H9 (cell line): ENCODE data around the gene SSTR4. TPM values are rescaled to one million over a fixed set of nuclear protein-coding genes. Genes with fewer than 3 reads are reported as not detected.

Experiments
- DNase-seq: peaks from one replicate; pipeline ENCODE4 v3.0.0-alpha.2; 2017
- H2AFZ ChIP-seq: one replicate; pipeline ENCODE4 v1.6.1; 2013; ENCODE audit warnings: mild to moderate bottlenecking, low read length, control low read depth, moderate library complexity
- H2AK5ac ChIP-seq: 2 replicates; pipeline ENCODE4 v1.6.1; 2013; ENCODE audit warnings: low read length, control low read depth, mixed read lengths; ENCODE audit not compliant: insufficient read length
- H2BK120ac ChIP-seq: one replicate; pipeline ENCODE4 v1.6.1; 2013; ENCODE audit warnings: low read depth, mild to moderate bottlenecking, low read length, control low read depth, inconsistent platforms; ENCODE audit not compliant: poor library complexity, severe bottlenecking
- H2BK12ac ChIP-seq: 2 replicates; pipeline ENCODE4 v1.6.1; 2013; ENCODE audit warnings: low read length, control low read depth, mixed read lengths, low read depth; ENCODE audit not compliant: insufficient read length
- H2BK15ac ChIP-seq: 2 replicates; pipeline ENCODE4 v1.6.1; 2013; ENCODE audit warnings: low read depth, low read length, control low read depth
- H2BK20ac ChIP-seq: one replicate; pipeline ENCODE4 v1.6.1; 2013; ENCODE audit warnings: low read depth, mild to moderate bottlenecking, low read length, control low read depth, inconsistent platforms; ENCODE audit not compliant: poor library complexity, severe bottlenecking
- H2BK5ac ChIP-seq: 2 replicates; pipeline ENCODE4 v1.6.1; 2013; ENCODE audit warnings: low read length, control low read depth, mixed read lengths; ENCODE audit not compliant: insufficient read length
- H3K14ac ChIP-seq: 2 replicates; pipeline ENCODE4 v1.6.1; 2013; ENCODE audit warnings: low read length, control low read depth; ENCODE audit not compliant: insufficient read depth
- H3K18ac ChIP-seq: 2 replicates; pipeline ENCODE4 v1.6.1; 2013; ENCODE audit warnings: low read depth, mild to moderate bottlenecking, mixed read lengths, low read length, control low read depth; ENCODE audit not compliant: insufficient read length
- H3K23ac ChIP-seq: 2 replicates; pipeline ENCODE4 v1.6.1; 2013; ENCODE audit warnings: low read length, control low read depth, mixed read lengths, low read depth; ENCODE audit not compliant: insufficient read length
- H3K23me2 ChIP-seq: 2 replicates; pipeline ENCODE4 v1.6.1; 2013; ENCODE audit warnings: low read depth, mild to moderate bottlenecking, mixed read lengths, low read length, control low read depth; ENCODE audit not compliant: insufficient read length, poor library complexity, severe bottlenecking
- H3K27ac ChIP-seq: 2 replicates; pipeline ENCODE4 v1.5.1; 2013; ENCODE audit warnings: low read length, control low read depth, mixed read lengths, low read depth; ENCODE audit not compliant: insufficient read length
- H3K27me3 ChIP-seq: 2 replicates; pipeline ENCODE4 v1.6.1; 2013; ENCODE audit warnings: low read length, control low read depth, inconsistent platforms; ENCODE audit not compliant: insufficient read depth
- H3K4ac ChIP-seq: 2 replicates; pipeline ENCODE4 v1.6.1; 2013; ENCODE audit warnings: low read depth, mild to moderate bottlenecking, control low read depth, inconsistent platforms, low read length, moderate library complexity
- H3K4me1 ChIP-seq: 2 replicates; pipeline ENCODE4 v1.6.1; 2013; ENCODE audit warnings: low read length, control low read depth, inconsistent platforms; ENCODE audit not compliant: insufficient read depth
- H3K4me2 ChIP-seq: 2 replicates; pipeline ENCODE4 v1.6.1; 2013; ENCODE audit warnings: low read length, control low read depth, mixed read lengths; ENCODE audit not compliant: insufficient read length, insufficient read depth
- H3K56ac ChIP-seq: 2 replicates; pipeline ENCODE4 v1.6.1; 2013; ENCODE audit warnings: low read depth, mild to moderate bottlenecking, mixed read lengths, low read length, control low read depth; ENCODE audit not compliant: insufficient read length
- H3K79me1 ChIP-seq: 2 replicates; pipeline ENCODE4 v1.6.1; 2013; ENCODE audit warnings: low read depth, mild to moderate bottlenecking, moderate library complexity, low read length, control low read depth, inconsistent platforms; ENCODE audit not compliant: insufficient read depth, poor library complexity, severe bottlenecking
- H3K79me2 ChIP-seq: 2 replicates; pipeline ENCODE4 v1.6.1; 2013; ENCODE audit warnings: low read length, control low read depth, inconsistent platforms; ENCODE audit not compliant: insufficient read depth
- H3K9ac ChIP-seq: 2 replicates; pipeline ENCODE4 v1.6.1; 2013; ENCODE audit warnings: low read length, control low read depth, mixed read lengths; ENCODE audit not compliant: insufficient read length; ENCODE audit errors: extremely low read depth
- H3K9me3 ChIP-seq: one replicate; pipeline ENCODE4 v1.6.1; 2013; ENCODE audit warnings: low read depth, low read length, inconsistent platforms; ENCODE audit not compliant: control insufficient read depth
- H3T11ph ChIP-seq: one replicate; pipeline ENCODE4 v1.6.1; 2013; ENCODE audit warnings: mild to moderate bottlenecking, low read length, control low read depth, inconsistent platforms
- H4K20me1 ChIP-seq: one replicate; pipeline ENCODE4 v1.6.1; 2013; ENCODE audit not compliant: control insufficient read depth, insufficient read length, insufficient read depth
- H4K5ac ChIP-seq: 2 replicates; pipeline ENCODE4 v1.6.1; 2013; ENCODE audit warnings: low read depth, mild to moderate bottlenecking, mixed read lengths, low read length, control low read depth; ENCODE audit not compliant: insufficient read length
- H4K8ac ChIP-seq: replicated peaks from 2 replicates; pipeline ENCODE4 v1.6.1; 2013; ENCODE audit warnings: low read length, control low read depth, mixed read lengths, low read depth; ENCODE audit not compliant: insufficient read length
- H4K91ac ChIP-seq: 2 replicates; pipeline ENCODE4 v1.6.1; 2013; ENCODE audit warnings: low read depth, mild to moderate bottlenecking, moderate library complexity, mixed read lengths, low read length, control low read depth; ENCODE audit not compliant: insufficient read length
- H3K27ac Mint-ChIP-seq, 3 experiments: 2 replicates in 2 of 3; 3 replicates in 1 of 3; pipeline ENCODE4 v1.8.0; 2020 to 2021; ENCODE audit warnings: mixed read lengths in 3 of 3, mild to moderate bottlenecking in 1 of 3, moderate library complexity in 1 of 3
- H3K27me3 Mint-ChIP-seq: 2 replicates; pipeline ENCODE4 v1.8.0; 2021; ENCODE audit warnings: low read depth, mild to moderate bottlenecking, moderate library complexity, mixed read lengths
- H3K36me3 Mint-ChIP-seq, 3 experiments: 2 replicates in 2 of 3; 3 replicates in 1 of 3; pipeline ENCODE4 v1.8.0; 2020 to 2021; ENCODE audit warnings: low read depth in 3 of 3, mixed read lengths in 3 of 3; ENCODE audit not compliant: insufficient read depth in 1 of 3
- H3K4me1 Mint-ChIP-seq, 2 experiments: 2 replicates each; pipeline ENCODE4 v1.8.0; 2020; ENCODE audit warnings: mixed read lengths in 2 of 2
- H3K4me3 Mint-ChIP-seq, 2 experiments: 2 replicates in 1 of 2; 3 replicates in 1 of 2; pipeline ENCODE4 v1.8.0; 2020 to 2021; ENCODE audit warnings: mild to moderate bottlenecking in 2 of 2, mixed read lengths in 2 of 2, moderate library complexity in 1 of 2
- H3K9me3 Mint-ChIP-seq, 2 experiments: 2 replicates in 1 of 2; 3 replicates in 1 of 2; pipeline ENCODE4 v1.8.0; 2020; ENCODE audit warnings: mild to moderate bottlenecking in 2 of 2, mixed read lengths in 2 of 2, moderate library complexity in 1 of 2
- WGBS: extraction: QIAGEN DNeasy Blood & Tissue Kit; methylation state at CpG from one replicate; pipeline ENCODE4 v1.1.7; 2013; ENCODE audit warnings: missing lambda C conversion rate, low lambda C conversion rate, mixed read lengths; ENCODE audit not compliant: insufficient read length; ENCODE audit errors: extremely low coverage; 5-methylcytosine and 5-hydroxymethylcytosine counted together
- total RNA-seq: library from RNA; stranded (reverse); gene quantifications from 2 replicates; pipeline ENCODE4 v1.2.1, GENCODE V29; 2021
- TF ChIP-seq, protein P1 (sequence below): fragments of 200-600 bp; sonication (generic); conservative IDR thresholded peaks from 3 replicates; pipeline ENCODE4 v1.8.0; 2021; ENCODE audit warnings: antibody characterized with exemption, mild to moderate bottlenecking

The SSTR4 gene
- total RNA-seq, 1 experiment from 2014 or later = not detected

DNA sequence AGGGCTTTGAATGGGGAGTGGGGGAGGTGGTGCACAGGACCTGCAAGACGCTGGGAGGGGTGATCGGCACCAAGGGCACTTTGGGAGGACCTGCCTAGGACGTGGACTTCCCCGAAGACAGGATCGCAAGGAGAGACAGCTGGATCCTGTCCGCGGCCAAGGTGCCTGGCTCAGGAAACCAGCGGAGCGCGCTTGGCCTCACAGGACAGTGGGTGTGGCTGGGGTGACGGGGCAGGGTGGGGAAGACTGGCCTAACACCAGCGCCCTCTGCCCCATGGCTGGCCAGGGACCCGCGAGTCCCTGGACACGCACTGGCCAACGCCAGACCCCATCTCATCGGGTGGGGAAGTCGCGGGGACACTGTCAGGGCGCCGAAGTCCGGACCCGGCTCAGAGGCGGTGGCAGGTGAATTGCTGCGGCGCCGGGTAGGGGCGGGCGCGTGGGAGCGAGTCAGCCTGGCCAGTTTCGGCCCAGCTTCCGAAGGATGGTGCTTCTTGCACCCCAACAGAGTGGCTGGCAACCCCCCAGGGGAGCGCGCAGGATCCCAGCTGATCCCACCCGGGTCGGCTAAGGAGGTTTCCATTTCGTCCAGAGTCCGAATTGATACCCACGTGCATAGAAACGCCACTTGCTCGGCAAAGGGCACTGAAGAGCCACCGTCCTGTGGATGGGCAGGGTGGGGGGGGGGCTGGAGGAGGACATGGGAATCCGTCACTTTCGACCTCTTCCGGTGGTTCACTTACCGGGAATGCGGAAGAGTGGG lies 15.1 kb downstream of the SSTR4 start:
- no peak overlapping the region for H2AK5ac ChIP-seq
- H2AFZ ChIP-seq = no peak overlapping the region
- no peaks in the 10 kb centered on the region for H4K20me1 ChIP-seq
- no peak overlapping the region for H3K27ac ChIP-seq
- H3K4me3 Mint-ChIP-seq = peak overlapping the region; percentile 81 to 87
- H3K9me3 ChIP-seq = no peaks in the 10 kb centered on the region
- no peak overlapping the region for H3K18ac ChIP-seq
- H2BK20ac ChIP-seq = no peak overlapping the region
- H3K23ac ChIP-seq = no peak overlapping the region
- H3K27me3 Mint-ChIP-seq = peaks cover 89% of the 10 kb centered on the region
- H2BK5ac ChIP-seq = no peak overlapping the region
- peak overlapping the region; percentile 66 for H3K4me2 ChIP-seq
- H2BK120ac ChIP-seq = no peak overlapping the region
- no peak overlapping the region for H2BK12ac ChIP-seq
- H3K4me1 ChIP-seq = 0 out of 2 replicates have a peak, but pooled peaks cover 3% of the 10 kb centered on the region
- H4K8ac ChIP-seq = no peak overlapping the region
- no peak overlapping the region for H3K14ac ChIP-seq
- H3K36me3 Mint-ChIP-seq = peaks cover 0 to 3% (median 1%) of the 10 kb centered on the region in 3 experiments; a peak in 2 of 7 replicates
- WGBS = no CpG with 5 or more reads among the region's 48 CpGs
- no peak overlapping the region for H3T11ph ChIP-seq
- no peak overlapping the region for H4K5ac ChIP-seq
- peaks cover 2 to 4% of the 10 kb centered on the region in 2 experiments; a peak in 3 of 5 replicates for H3K9me3 Mint-ChIP-seq
- peaks cover 16 to 25% of the 10 kb centered on the region in 2 experiments for H3K4me1 Mint-ChIP-seq
- H3K9ac ChIP-seq = no peak overlapping the region
- no peaks in the 10 kb centered on the region for H3K79me2 ChIP-seq
- H3K79me1 ChIP-seq = no peaks in the 10 kb centered on the region
- no peak overlapping the region for H2BK15ac ChIP-seq
- H3K27me3 ChIP-seq = peaks cover 26% of the 10 kb centered on the region; the same call in 1 of the 2 replicates
- no peak overlapping the region for H3K27ac Mint-ChIP-seq
- TF ChIP-seq, protein P1, sequence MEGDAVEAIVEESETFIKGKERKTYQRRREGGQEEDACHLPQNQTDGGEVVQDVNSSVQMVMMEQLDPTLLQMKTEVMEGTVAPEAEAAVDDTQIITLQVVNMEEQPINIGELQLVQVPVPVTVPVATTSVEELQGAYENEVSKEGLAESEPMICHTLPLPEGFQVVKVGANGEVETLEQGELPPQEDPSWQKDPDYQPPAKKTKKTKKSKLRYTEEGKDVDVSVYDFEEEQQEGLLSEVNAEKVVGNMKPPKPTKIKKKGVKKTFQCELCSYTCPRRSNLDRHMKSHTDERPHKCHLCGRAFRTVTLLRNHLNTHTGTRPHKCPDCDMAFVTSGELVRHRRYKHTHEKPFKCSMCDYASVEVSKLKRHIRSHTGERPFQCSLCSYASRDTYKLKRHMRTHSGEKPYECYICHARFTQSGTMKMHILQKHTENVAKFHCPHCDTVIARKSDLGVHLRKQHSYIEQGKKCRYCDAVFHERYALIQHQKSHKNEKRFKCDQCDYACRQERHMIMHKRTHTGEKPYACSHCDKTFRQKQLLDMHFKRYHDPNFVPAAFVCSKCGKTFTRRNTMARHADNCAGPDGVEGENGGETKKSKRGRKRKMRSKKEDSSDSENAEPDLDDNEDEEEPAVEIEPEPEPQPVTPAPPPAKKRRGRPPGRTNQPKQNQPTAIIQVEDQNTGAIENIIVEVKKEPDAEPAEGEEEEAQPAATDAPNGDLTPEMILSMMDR = no peak
- peak; percentile 58 for DNase-seq
- no peak overlapping the region for H3K4ac ChIP-seq
- H3K56ac ChIP-seq = no peak overlapping the region
- no peak overlapping the region for H4K91ac ChIP-seq
- H3K23me2 ChIP-seq = peaks cover 24% of the 10 kb centered on the region
